ENCODE data around the gene GRN. TPM values are rescaled to one million over a fixed set of nuclear protein-coding genes. Genes with fewer than 3 reads are reported as not detected.
"Not testable (repeated sequence)": the region's sequence is repeated elsewhere in the genome, so short reads cannot be mapped to it uniquely, and the experiment has no call there.

The GRN gene
- polyA plus RNA-seq, 3 donors, result 206 to 278 (median 271) TPM

DNA sequence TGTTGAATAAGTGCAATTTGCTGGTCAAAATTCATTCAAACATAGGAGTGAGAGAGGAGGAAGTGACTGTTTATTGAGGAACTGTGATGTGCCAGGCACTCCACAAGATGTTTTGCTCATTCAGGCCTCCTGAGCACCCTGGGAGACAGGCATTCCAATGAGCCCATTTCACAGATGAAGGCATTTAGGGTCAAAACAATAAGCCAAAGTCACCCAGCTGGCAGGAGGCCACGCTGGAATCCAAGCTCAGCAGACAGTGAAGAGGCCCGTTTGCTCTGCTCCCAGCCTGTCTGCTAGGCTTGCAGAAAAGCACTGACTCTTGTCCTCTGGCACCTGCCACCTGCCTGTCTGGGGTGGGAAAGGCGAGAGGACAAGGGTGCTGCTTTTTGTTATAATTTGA, 10.4 kb upstream of the GRN start:
- DNase-seq (ENCODE audit: extremely low read depth in 1 of 11, low read depth in 9 of 11, low spot score in 4 of 11), result no peak

DNA sequence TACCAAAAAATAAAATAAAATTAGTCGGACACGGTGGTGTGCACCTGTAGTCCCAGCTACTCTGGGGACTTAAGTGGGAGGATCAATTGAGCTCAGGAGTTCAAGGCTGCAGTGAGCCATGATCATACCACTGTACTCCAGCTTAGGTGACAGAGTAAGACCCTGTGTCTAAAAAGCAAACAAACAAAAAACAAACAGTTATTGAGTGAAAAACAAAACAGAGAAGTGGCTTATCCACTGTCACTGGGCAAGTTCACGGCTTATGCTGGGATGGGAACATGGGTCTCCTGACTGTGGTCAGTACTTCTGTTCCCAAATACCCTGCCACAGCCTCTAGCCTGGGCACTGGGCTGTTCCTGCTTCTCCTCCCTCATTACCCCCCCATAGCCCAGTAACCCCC, 9.5 kb upstream of the GRN start:
- no peak for DNase-seq (ENCODE audit: extremely low read depth in 1 of 11, low read depth in 9 of 11, low spot score in 4 of 11)

DNA sequence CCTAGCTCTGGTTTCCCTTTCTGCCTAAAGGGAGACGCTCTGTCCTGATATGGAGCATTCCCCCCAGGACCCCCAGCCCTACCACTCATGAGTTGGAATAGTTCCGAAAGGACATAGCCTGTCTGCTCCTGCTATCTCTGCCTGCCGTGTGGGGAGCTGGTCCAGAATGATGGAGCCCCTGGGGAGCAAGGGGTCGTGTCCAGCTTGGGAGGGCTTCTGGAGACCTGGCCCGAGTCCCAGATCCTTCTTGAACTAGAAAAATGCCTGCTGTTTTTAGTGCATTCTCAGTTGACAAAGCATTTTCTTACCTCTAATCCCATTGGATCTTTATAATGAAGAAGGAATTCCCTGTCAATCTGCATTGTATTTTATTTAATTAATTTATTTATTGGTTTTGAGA, 9.1 kb upstream of the GRN start:
- DNase-seq (ENCODE audit: extremely low read depth in 1 of 11, low read depth in 9 of 11, low spot score in 4 of 11), result no peak

DNA sequence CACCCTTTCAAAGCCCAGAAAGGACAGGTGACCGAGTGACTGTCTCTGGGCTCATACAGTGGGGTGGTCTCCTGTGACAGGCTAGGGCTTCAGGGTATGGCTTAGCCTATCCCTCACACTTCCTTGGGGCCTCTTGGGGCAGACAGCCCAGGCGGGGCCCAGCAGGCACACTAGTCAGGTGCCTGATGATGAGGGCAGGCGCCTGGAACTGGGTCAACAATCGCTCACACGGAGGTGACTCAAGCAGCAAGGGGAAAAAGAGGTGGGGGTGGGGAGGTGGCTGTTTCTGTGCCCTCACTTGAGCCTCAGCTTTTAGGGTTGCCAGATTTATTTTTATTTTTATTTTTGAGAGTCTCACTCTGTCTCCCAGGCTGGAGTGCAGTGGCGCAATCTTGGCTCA, 6.4 kb upstream of the GRN start:
- DNase-seq (ENCODE audit: extremely low read depth in 1 of 11, low read depth in 9 of 11, low spot score in 4 of 11), result no peak

DNA sequence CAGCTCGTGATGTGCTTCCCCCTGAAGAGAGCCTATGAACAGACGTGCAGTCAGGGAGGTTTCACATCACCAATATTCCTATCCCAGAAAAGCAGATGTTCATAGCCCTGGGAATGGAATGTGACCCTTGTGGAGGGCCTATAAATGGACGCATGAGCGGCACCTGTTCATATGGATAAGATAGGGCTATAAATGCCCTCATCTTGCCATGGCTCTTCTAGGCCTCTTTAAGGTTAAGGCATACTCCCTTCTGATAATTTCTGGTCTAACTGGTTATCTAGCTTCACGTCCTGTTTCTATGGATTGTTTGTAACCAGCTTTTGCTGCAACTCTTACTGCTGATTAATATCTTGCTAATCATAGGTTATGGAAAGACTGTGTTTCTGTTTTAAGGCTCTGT, 4.5 kb upstream of the GRN start:
- DNase-seq (ENCODE audit: extremely low read depth in 1 of 11, low read depth in 9 of 11, low spot score in 4 of 11), result not testable (repeated sequence)

DNA sequence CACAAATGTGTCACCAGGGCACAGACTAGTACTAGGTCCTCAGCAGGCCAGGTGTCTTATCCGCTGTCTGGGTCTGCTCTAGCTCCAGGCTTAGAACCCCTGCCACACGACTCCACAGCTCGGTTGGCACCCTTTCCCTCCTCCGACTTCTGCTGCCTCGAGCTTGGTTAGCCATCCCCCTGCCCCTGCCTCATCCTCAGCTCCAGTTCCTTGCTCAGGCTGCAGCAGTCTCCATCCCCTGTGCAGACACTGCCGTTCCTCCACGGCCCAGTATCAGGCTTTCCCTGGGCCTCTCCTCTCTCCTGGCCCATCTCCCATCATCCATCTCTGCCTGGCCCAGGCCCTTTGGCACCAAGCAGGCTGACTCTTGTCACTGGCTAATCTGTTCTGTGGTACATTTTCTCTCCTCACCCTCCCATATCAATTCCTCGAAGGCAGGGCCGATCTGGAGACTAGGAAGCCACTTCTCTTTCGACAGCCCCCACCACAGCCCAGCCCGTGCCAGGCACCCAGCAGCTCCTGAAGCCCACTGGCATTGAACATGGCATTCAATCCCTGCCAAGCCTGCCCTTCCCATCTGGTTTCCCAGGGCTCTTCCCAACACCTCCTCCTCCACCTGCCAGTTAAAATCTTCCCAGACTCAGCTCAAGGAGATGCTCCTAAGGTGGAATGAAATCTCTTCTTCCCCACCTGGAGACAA, 1.4 kb upstream of the GRN start:
- DNase-seq (ENCODE audit: extremely low read depth in 1 of 11, low read depth in 9 of 11, low spot score in 4 of 11), result no peak

DNA sequence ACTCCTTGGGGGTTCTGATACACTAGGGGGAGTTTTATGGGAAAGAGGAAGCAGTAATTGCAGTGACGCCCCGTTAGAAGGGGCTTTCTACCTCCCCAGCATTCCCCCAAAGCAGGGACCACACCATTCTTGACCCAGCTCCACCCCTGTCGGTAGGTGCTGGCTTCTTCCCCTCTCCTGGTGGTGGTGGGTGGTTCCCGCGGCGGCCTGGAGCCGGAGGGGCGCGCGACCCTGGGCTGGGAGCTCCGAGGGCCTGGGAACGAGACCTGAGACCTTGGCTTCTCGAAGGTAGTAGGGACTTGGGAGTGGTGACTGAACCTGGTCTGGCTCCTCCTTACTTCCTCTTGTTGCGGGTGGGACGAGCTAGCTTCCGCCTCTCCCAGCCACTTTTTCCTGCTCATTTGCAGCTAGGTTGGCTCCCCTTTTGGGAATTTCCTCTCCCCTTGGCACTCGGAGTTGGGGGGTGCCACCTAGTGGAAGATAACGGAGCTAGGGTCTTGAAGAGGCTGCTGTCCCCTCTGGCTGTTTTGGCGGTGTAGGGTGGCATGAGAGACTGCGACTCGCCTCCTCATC, 438 bp downstream of the GRN start:
- DNase-seq (ENCODE audit: extremely low read depth in 1 of 11, low read depth in 9 of 11, low spot score in 4 of 11), result peak in 1 of 11 donors; percentile 79

DNA sequence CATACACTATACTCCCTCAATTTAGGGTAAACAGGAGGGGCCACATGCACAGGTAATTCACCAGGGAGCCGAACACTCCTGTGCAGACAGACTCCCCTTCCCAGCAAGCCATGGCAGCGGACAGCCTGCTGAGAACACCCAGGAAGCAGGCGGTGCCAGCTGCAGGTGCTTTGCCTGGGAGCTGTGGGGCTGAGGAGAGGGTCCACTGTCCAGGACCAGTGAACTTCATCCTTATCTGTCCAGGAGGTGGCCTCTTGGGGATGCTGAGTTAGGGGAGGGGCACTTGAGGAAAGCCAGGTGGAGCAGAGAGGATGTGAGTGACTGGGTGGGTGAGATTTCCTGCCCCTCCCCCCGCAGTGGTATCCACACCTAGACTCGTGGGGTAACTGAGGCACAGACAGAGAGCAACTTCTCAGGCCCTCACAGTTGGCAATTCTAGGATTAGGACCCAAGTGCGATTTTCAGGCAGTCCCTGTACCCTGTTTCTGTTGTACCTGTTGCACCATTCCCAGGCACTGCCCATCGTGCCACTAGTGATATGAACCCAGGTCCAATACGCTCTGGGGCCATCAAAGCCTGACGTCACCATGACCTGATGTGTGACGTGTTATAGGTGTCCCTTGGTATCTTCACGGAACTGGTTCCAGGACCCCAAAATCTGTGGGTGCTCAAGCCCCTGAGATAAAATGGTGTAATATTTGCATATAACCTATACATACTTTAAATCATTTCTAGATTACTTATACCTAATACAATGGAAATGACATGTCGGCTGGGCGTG, 1.2 kb downstream of the GRN start:
- DNase-seq (ENCODE audit: extremely low read depth in 1 of 11, low read depth in 9 of 11, low spot score in 4 of 11), result no peak

DNA sequence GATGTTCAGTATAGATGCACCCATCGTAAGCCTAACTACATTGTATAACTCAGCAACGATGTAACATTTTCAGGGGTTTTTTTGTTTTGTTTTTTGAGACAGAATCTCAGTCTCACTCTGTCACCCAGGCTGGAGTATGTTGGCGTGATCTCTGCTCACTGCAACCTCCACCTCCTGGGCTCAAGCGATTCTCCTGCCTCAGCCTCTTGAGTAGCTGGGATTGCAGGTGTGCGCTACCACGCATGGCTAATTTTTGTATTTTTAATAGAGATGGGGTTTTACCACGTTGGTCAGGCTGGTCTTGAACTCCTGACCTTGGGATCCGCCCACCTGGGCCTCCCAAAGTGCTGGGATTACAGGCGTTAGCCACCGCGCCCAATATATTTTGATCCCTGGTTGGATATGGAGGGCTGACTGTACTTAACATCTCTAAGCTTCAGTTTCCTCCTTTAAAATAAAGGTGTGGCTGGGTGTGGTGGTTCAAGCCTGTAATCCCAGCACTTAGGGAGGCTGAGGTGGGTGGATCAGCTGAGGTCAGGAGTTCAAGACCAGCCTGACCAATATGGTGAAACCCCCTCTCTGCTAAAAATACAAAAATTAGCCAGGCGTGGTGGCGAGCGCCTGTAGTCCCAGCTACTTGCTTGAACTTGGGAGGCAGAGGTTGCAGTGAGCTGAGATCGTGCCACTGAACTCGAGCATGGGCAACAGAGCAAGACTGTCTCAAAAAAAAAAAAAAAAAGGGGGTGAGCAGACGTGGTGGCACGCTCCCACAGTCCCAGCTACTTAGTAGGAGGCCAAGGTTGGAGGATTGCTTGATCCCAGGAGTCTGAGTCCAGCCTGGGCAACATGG, 2.3 kb downstream of the GRN start:
- DNase-seq (ENCODE audit: extremely low read depth in 1 of 11, low read depth in 9 of 11, low spot score in 4 of 11), result not testable (repeated sequence)

DNA sequence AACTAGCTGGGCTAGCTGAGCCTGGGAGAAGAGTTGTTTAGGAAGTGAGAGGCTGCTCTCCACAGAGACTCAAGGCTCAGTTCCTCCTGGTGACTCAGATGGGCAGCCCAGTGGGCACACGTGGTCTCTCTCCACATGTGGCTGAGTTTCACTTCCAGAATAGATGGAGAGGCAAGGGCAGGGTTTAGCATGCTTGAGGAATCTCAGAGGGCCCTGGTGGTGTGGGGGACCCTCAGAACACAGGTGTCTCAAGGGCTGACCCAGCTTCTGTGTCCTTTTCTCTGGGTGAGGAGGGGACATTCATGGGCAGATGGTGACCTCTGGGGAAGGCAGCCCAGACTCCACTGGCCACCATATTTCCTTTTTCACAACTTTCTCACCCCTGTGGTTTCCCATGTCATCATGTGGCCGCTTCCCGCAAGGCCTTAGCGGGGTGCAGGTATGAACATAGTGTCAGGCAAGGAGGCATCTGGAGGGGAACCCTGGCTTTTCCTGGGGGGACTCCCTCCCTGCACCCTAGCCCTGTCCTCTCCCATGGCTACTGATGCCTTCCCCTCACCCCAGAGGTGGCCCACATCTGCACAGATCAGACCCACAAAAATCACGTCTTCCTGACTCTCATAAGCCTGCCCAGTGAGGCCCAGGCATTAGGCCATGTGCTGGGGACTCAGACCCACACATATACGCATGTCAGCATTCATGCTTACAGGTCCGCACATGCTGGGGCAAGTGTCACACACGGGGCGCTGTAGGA, 3.3 kb downstream of the GRN start:
- DNase-seq (ENCODE audit: extremely low read depth in 1 of 11, low read depth in 9 of 11, low spot score in 4 of 11), result no peak

DNA sequence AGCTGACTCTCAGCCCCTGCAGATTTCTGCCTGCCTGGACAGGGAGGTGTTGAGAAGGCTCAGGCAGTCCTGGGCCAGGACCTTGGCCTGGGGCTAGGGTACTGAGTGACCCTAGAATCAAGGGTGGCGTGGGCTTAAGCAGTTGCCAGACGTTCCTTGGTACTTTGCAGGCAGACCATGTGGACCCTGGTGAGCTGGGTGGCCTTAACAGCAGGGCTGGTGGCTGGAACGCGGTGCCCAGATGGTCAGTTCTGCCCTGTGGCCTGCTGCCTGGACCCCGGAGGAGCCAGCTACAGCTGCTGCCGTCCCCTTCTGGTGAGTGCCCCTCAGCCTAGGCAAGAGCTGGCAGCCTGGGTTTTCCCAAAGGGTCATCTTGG, 3.9 kb downstream of the GRN start:
- DNase-seq (ENCODE audit: extremely low read depth in 1 of 11, low read depth in 9 of 11, low spot score in 4 of 11), result no peak

DNA sequence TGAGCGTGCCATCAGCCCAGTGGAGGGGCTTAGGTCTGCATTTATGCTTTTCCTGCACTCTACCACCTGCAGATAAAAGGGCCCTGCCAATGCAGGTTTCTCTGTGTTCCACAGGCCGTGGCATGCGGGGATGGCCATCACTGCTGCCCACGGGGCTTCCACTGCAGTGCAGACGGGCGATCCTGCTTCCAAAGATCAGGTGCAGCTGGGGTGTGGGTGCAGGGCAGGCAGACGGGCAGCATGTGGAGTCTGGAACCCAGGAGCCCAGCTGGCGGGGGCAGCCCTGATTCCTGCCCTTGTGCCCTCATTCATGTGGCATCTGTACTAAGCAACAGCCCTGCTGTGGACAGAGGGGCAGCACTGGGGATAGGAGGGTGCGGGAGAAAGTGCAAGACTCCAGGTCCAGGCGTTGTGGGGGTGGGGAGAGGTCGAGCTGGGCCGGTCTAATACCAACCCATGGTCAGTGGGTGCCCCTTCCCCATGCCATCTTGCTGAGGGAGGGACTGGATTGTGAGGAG, 4.5 kb downstream of the GRN start:
- DNase-seq (ENCODE audit: extremely low read depth in 1 of 11, low read depth in 9 of 11, low spot score in 4 of 11), result no peak

DNA sequence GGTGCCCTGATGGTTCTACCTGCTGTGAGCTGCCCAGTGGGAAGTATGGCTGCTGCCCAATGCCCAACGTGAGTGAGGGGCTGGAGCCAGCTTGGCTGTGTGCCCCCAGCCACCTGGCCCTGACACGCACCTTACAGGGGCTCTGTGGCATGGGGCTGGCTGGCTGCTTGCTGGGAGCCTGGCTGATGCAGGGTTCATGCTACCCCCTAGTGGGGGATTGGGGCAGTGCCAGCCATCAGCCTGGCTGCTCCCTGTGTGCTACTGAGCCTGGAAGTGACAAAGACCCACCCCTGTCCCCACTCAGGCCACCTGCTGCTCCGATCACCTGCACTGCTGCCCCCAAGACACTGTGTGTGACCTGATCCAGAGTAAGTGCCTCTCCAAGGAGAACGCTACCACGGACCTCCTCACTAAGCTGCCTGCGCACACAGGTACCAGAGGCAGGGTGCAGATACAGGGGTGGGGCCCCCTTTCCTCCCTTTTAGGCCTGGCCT, 5.7 kb downstream of the GRN start:
- DNase-seq (ENCODE audit: extremely low read depth in 1 of 11, low read depth in 9 of 11, low spot score in 4 of 11), result no peak

DNA sequence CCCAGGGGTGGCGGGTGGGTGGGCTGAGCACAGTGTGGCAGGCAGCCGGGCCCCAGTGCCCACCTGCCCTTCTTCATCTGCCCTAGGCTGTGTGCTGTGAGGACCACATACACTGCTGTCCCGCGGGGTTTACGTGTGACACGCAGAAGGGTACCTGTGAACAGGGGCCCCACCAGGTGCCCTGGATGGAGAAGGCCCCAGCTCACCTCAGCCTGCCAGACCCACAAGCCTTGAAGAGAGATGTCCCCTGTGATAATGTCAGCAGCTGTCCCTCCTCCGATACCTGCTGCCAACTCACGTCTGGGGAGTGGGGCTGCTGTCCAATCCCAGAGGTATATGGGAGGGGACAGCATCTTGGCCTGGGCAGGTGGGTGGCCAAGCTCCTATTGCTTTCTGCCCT, 6.4 kb downstream of the GRN start:
- DNase-seq (ENCODE audit: extremely low read depth in 1 of 11, low read depth in 9 of 11, low spot score in 4 of 11), result no peak

DNA sequence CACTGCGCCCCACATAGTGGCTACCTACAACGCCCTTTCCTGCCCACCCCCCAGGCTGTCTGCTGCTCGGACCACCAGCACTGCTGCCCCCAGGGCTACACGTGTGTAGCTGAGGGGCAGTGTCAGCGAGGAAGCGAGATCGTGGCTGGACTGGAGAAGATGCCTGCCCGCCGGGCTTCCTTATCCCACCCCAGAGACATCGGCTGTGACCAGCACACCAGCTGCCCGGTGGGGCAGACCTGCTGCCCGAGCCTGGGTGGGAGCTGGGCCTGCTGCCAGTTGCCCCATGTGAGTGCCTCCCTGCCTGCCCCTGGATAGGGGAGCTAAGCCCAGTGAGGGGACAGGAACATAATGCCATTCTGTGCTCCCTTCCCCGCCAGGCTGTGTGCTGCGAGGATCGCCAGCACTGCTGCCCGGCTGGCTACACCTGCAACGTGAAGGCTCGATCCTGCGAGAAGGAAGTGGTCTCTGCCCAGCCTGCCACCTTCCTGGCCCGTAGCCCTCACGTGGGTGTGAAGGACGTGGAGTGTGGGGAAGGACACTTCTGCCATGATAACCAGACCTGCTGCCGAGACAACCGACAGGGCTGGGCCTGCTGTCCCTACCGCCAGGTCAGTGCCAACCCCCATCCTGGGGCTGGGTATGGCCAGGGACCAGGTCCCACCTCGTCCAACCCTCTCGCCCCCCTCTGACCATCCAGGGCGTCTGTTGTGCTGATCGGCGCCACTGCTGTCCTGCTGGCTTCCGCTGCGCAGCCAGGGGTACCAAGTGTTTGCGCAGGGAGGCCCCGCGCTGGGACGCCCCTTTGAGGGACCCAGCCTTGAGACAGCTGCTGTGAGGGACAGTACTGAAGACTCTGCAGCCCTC, 7.1 kb downstream of the GRN start:
- DNase-seq (ENCODE audit: extremely low read depth in 1 of 11, low read depth in 9 of 11, low spot score in 4 of 11), result no peak

DNA sequence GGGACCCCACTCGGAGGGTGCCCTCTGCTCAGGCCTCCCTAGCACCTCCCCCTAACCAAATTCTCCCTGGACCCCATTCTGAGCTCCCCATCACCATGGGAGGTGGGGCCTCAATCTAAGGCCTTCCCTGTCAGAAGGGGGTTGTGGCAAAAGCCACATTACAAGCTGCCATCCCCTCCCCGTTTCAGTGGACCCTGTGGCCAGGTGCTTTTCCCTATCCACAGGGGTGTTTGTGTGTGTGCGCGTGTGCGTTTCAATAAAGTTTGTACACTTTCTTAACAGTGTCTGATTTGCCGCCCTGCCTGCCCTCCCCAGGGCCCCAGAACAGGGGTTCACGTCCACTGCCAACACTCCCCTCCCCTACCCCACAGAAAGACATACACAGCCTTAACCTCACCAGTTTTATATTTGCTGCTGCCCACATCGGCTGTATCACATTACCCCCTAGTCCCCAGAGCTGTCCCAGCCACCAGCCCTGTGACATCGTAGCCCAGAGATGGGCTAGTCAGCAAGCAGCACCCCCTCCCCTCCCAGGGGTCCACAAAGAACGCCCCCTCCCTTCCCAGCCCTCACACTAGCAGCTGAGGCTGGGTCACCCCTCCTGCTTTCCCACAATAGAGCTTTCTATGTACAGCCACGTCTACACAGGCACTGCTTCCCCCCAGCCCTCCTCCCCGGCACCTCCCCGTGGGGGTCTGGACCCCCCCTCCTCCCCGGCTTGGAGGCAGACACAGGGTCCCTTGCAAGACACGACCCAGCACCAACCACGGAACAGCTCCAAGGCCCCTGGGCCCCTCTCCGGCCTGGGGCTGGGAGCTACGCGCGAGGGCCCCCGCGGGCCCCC, 7.9 kb downstream of the GRN start:
- no peak for DNase-seq (ENCODE audit: extremely low read depth in 1 of 11, low read depth in 9 of 11, low spot score in 4 of 11)
